HAP-1 (cell line): ENCODE measurements around the gene SGCA.

Experiments used
- DNase-seq, 2 experiments: peaks; one replicate each; pipeline ENCODE4 v3.0.0-alpha.2; 2016 to 2020; ENCODE audit warnings: low spot score in 2 of 2
- H3K27me3 ChIP-seq: fragments of 250-450 bp; sonication (Bioruptor Pico); 2 replicates; pipeline ENCODE4 v1.5.1; 2020; ENCODE audit warnings: low read depth, mild to moderate bottlenecking, moderate library complexity
- H3K36me3 ChIP-seq: fragments of 250-450 bp; sonication (Bioruptor Pico); replicated peaks from 2 replicates; pipeline ENCODE4 v1.5.1; 2020; ENCODE audit warnings: mild to moderate bottlenecking
- H3K4me1 ChIP-seq: fragments of 250-450 bp; sonication (Bioruptor Pico); 2 replicates; pipeline ENCODE4 v1.5.1; 2020; ENCODE audit warnings: mild to moderate bottlenecking
- H3K4me3 ChIP-seq: fragments of 250-450 bp; sonication (Bioruptor Pico); 2 replicates; pipeline ENCODE4 v1.5.1; 2020; ENCODE audit warnings: mild to moderate bottlenecking, moderate library complexity
- H3K9me3 ChIP-seq: fragments of 250-450 bp; sonication (Bioruptor Pico); 2 replicates; pipeline ENCODE4 v1.5.1; 2020; ENCODE audit warnings: mild to moderate bottlenecking, moderate library complexity
- in situ Hi-C: fragments of 300-500 bp; cut with MboI; formaldehyde crosslinking; loops from 3 replicates; pipeline ENCODE4 v1.14.3; 2020; ENCODE audit warnings: low sequenced_read_pairs, inconsistent platforms, mixed read lengths

SGCA gene

GRCh38 chr17:50165867-50166517, at the start of gene SGCA:
Gene SGCA (plus strand): TSS chr17:50166005. CDS start chr17:50166041, 36 bp downstream.
- Histone ChIP-seq H3K4me3 (no peak within 1 kb of the TSS), H3K4me1 (peaks cover 6% of the 10 kb centered on the region; the same call in 1 of the 2 replicates), H3K9me3 (no peaks in the 10 kb centered on the region), H3K27me3 (no peaks in the 10 kb centered on the region), H3K36me3 (no peaks in the 10 kb centered on the region)
- no peak for DNase-seq
- in situ Hi-C loops, result no loop called here

GRCh38 chr17:50117202-50118051, 48.4 kb upstream of the SGCA start:
- H3K36me3 ChIP-seq, result no peaks in the 10 kb centered on the region
- peaks cover 5% of the 10 kb centered on the region; the same call in 1 of the 2 replicates for H3K4me1 ChIP-seq
- H3K4me3 ChIP-seq, result peak overlapping the region; percentile 5; the same call in 1 of the 2 replicates
- H3K27me3 ChIP-seq, result no peaks in the 10 kb centered on the region
- in situ Hi-C loops, result no loop called here
- no peaks in the 10 kb centered on the region for H3K9me3 ChIP-seq
- peak; percentile 71 to 83 for DNase-seq

GRCh38 chr17:50118076-50118827, 47.6 kb upstream of the SGCA start:
- Histone ChIP-seq H3K9me3 (no peaks in the 10 kb centered on the region), H3K4me1 (peaks cover 7% of the 10 kb centered on the region; the same call in 1 of the 2 replicates), H3K36me3 (no peaks in the 10 kb centered on the region), H3K27me3 (no peaks in the 10 kb centered on the region), H3K4me3 (no peak overlapping the region)
- in situ Hi-C loops, result no loop called here
- no peak for DNase-seq

GRCh38 chr17:50118828-50119218, 47.0 kb upstream of the SGCA start:
- DNase-seq, result no peak
- H3K9me3 ChIP-seq, result no peaks in the 10 kb centered on the region
- H3K36me3 ChIP-seq, result no peaks in the 10 kb centered on the region
- in situ Hi-C loops, result no loop called here
- H3K4me1 ChIP-seq, result peaks cover 12% of the 10 kb centered on the region; the same call in 1 of the 2 replicates
- no peaks in the 10 kb centered on the region for H3K27me3 ChIP-seq
- no peak overlapping the region for H3K4me3 ChIP-seq

GRCh38 chr17:50120475-50121253, 45.1 kb upstream of the SGCA start:
- Histone ChIP-seq H3K9me3 (no peaks in the 10 kb centered on the region), H3K27me3 (no peaks in the 10 kb centered on the region), H3K36me3 (no peaks in the 10 kb centered on the region), H3K4me3 (no peak overlapping the region), H3K4me1 (peaks cover 12% of the 10 kb centered on the region; the same call in 1 of the 2 replicates)
- in situ Hi-C loops, result no loop called here
- DNase-seq, result no peak

- Histone ChIP-seq H3K4me1 (peaks cover 7% of the 10 kb centered on the region; the same call in 1 of the 2 replicates), H3K4me3 (no peak overlapping the region), H3K9me3 (no peaks in the 10 kb centered on the region), H3K27me3 (no peaks in the 10 kb centered on the region), H3K36me3 (no peaks in the 10 kb centered on the region)
- peak in 1 of 2 experiments; percentile 54 for DNase-seq
- in situ Hi-C loops, result no loop called here
These were observed 42.9 kb upstream of the SGCA start for GRCh38 chr17:50122945-50123344.

- Histone ChIP-seq H3K27me3 (no peaks in the 10 kb centered on the region), H3K36me3 (no peaks in the 10 kb centered on the region), H3K4me1 (peaks cover 10% of the 10 kb centered on the region), H3K9me3 (no peaks in the 10 kb centered on the region), H3K4me3 (no peak overlapping the region)
- DNase-seq, result no peak
- in situ Hi-C loops, result no loop called here
These were observed 42.0 kb upstream of the SGCA start for GRCh38 chr17:50123649-50124349.

GRCh38 chr17:50125420-50125997, 40.3 kb upstream of the SGCA start:
- H3K9me3 ChIP-seq, result no peaks in the 10 kb centered on the region
- no peaks in the 10 kb centered on the region for H3K27me3 ChIP-seq
- in situ Hi-C loops, result no loop called here
- H3K4me1 ChIP-seq, result peaks cover 13% of the 10 kb centered on the region
- no peak overlapping the region for H3K4me3 ChIP-seq
- no peak for DNase-seq
- H3K36me3 ChIP-seq, result no peaks in the 10 kb centered on the region

GRCh38 chr17:50127697-50128361, 38.0 kb upstream of the SGCA start:
- DNase-seq, result no peak
- H3K36me3 ChIP-seq, result no peaks in the 10 kb centered on the region; the same call in none of the 2 replicates
- H3K9me3 ChIP-seq, result no peaks in the 10 kb centered on the region
- in situ Hi-C loops, result no loop called here
- H3K27me3 ChIP-seq, result no peaks in the 10 kb centered on the region
- peaks cover 13% of the 10 kb centered on the region for H3K4me1 ChIP-seq
- no peak overlapping the region for H3K4me3 ChIP-seq

GRCh38 chr17:50128441-50129352, 37.1 kb upstream of the SGCA start:
- peak overlapping the region; percentile 33 for H3K4me3 ChIP-seq

GRCh38 chr17:50129353-50129727, 36.5 kb upstream of the SGCA start:
- no peak for DNase-seq
- in situ Hi-C loops, result no loop called here
- peaks cover 6% of the 10 kb centered on the region for H3K4me1 ChIP-seq
- peaks cover 2% of the 10 kb centered on the region for H3K36me3 ChIP-seq
- no peaks in the 10 kb centered on the region for H3K27me3 ChIP-seq
- no peaks in the 10 kb centered on the region for H3K9me3 ChIP-seq
- peak overlapping the region; percentile 33 for H3K4me3 ChIP-seq

More at GRCh38 chr17:50128441-50129352, 37.1 kb upstream of the SGCA start:
- in situ Hi-C loops, result no loop called here
- peaks cover 6% of the 10 kb centered on the region for H3K4me1 ChIP-seq
- H3K36me3 ChIP-seq, result no peaks in the 10 kb centered on the region; the same call in none of the 2 replicates
- DNase-seq, result peak in 1 of 2 experiments; percentile 69
- H3K9me3 ChIP-seq, result no peaks in the 10 kb centered on the region
- H3K27me3 ChIP-seq, result no peaks in the 10 kb centered on the region
